Endothelial cell of umbilical vein (primary cell): ENCODE results near the gene MYOM3. TPM values are rescaled to one million over a fixed set of nuclear protein-coding genes. Genes with fewer than 3 reads are reported as not detected.

Experiments
- BruUV-seq: library from RNA; stranded (reverse); fragments of 400-500 nt; replicated peaks from 2 replicates; lab custom pipeline; 2021; lab: Mats Ljungman, UMichigan
- CTCF ChIA-PET: fragments of 300-600, 350-600 bp; sonication (Branson Sonifier 250); formaldehyde crosslinking; loops from one replicate; lab custom pipeline; 2021; ENCODE audit warnings: antibody characterized with exemption, inconsistent platforms; lab: Charles Lee
- POLR2A ChIA-PET: fragments of 300-600, 350-600 bp; sonication (Branson Sonifier 250); formaldehyde crosslinking; loops from one replicate; lab custom pipeline; 2021; ENCODE audit warnings: antibody characterized with exemption, inconsistent platforms; lab: Charles Lee
- DNase-seq: peaks from one replicate; pipeline ENCODE4 v3.0.0-alpha.2; 2011; ENCODE audit warnings: low read depth, low spot score
- FAIRE-seq: peaks from 2 replicates; lab custom pipeline; 2011; peaks lifted over from hg19 to GRCh38; lab: Jason Lieb, UNC
- H2AFZ ChIP-seq: 2 replicates; pipeline ENCODE4 v1.6.0; 2012; ENCODE audit warnings: low read depth, low read length, control low read depth, inconsistent platforms
- H3K27ac ChIP-seq: 2 replicates; pipeline ENCODE4 v1.5.1; 2011; ENCODE audit warnings: low read depth, mild to moderate bottlenecking, control low read depth, low read length, moderate library complexity; ENCODE audit not compliant: insufficient read depth
- H3K27me3 ChIP-seq, 2 experiments: 2 replicates each; pipeline versions ENCODE4 v1.6.0 to v1.6.1; 2011; ENCODE audit warnings: low read length in 2 of 2, mixed read lengths in 1 of 2; ENCODE audit not compliant: control insufficient read depth in 2 of 2, insufficient read depth in 2 of 2
- H3K36me3 ChIP-seq, 2 experiments: 2 replicates in 1 of 2; 3 replicates in 1 of 2; pipeline ENCODE4 v1.5.1; 2011; ENCODE audit warnings: low read length in 2 of 2, mild to moderate bottlenecking in 1 of 2, moderate library complexity in 1 of 2; ENCODE audit not compliant: control insufficient read depth in 2 of 2, insufficient read depth in 2 of 2; ENCODE audit errors: extremely low read depth in 1 of 2
- H3K4me1 ChIP-seq: 3 replicates; pipeline ENCODE4 v1.5.1; 2011; ENCODE audit warnings: mild to moderate bottlenecking, low read length; ENCODE audit not compliant: control insufficient read depth, insufficient read depth; ENCODE audit errors: extremely low read depth
- H3K4me2 ChIP-seq: 2 replicates; pipeline ENCODE4 v1.6.1; 2011; ENCODE audit warnings: low read length, control low read depth, mixed read lengths; ENCODE audit not compliant: insufficient read depth
- H3K4me3 ChIP-seq, 3 experiments: fragments of 200-600 bp in 1 of 3; sonication (generic), shearing (Covaris generic) in 1 of 3; replicated peaks in 1 of 3; 2 replicates each; pipeline ENCODE4 v1.5.1; 2011 to 2016; ENCODE audit warnings: control low read depth in 3 of 3, low read length in 3 of 3, mild to moderate bottlenecking in 2 of 3, inconsistent platforms in 1 of 3, low read depth in 1 of 3, moderate library complexity in 1 of 3; ENCODE audit not compliant: insufficient read depth in 1 of 3
- H3K79me2 ChIP-seq: 2 replicates; pipeline ENCODE4 v1.6.0; 2012; ENCODE audit warnings: low read length, inconsistent platforms; ENCODE audit not compliant: control insufficient read depth, insufficient read depth
- H3K9ac ChIP-seq: replicated peaks from 2 replicates; pipeline ENCODE3; 2011; ENCODE audit warnings: low read length, control low read depth; ENCODE audit not compliant: insufficient read depth; ENCODE audit errors: extremely low read depth
- H3K9me1 ChIP-seq: replicated peaks from 3 replicates; pipeline ENCODE4 v1.6.0; 2011; ENCODE audit warnings: mild to moderate bottlenecking, low read length; ENCODE audit not compliant: control insufficient read depth, insufficient read depth; ENCODE audit errors: extremely low read depth
- H3K9me3 ChIP-seq: replicated peaks from 2 replicates; pipeline ENCODE4 v1.5.1; 2012; ENCODE audit warnings: low read length, inconsistent platforms; ENCODE audit not compliant: control insufficient read depth, insufficient read depth
- H4K20me1 ChIP-seq: replicated peaks from 2 replicates; pipeline ENCODE3; 2011; ENCODE audit warnings: mild to moderate bottlenecking, low read length; ENCODE audit not compliant: control insufficient read depth, insufficient read depth; ENCODE audit errors: extremely low read depth
- CTCF ChIP-seq, 2 donors: IDR thresholded peaks; 1 replicate in 1 of 2; 2 replicates in 1 of 2; pipeline ENCODE4 v1.5.1; 2011; ENCODE audit warnings: low read length in 2 of 2, mild to moderate bottlenecking in 2 of 2, moderate library complexity in 2 of 2, control low read depth in 1 of 2, inconsistent platforms in 1 of 2, low read depth in 1 of 2; ENCODE audit not compliant: insufficient read depth in 1 of 2; ENCODE audit errors: extremely low read depth in 1 of 2
- EZH2 ChIP-seq: IDR thresholded peaks from 2 replicates; pipeline ENCODE4 v1.6.1; 2012; ENCODE audit warnings: borderline replicate concordance, low read depth, mild to moderate bottlenecking, moderate library complexity, low read length, inconsistent platforms; ENCODE audit not compliant: severe bottlenecking
- FOS ChIP-seq: IDR thresholded peaks from 2 replicates; pipeline ENCODE4 v1.6.1; 2011; ENCODE audit warnings: mild to moderate bottlenecking, low read length, moderate library complexity, borderline replicate concordance; ENCODE audit not compliant: insufficient read depth
- MYC ChIP-seq: IDR thresholded peaks from one replicate; pipeline ENCODE4 v1.6.1; 2011; ENCODE audit warnings: mild to moderate bottlenecking, low read depth, low read length
- POLR2A ChIP-seq: IDR thresholded peaks from 2 replicates; pipeline ENCODE4 v1.6.1; 2012; ENCODE audit warnings: low read depth, mild to moderate bottlenecking, control low read depth, low read length
- POLR2AphosphoS5 ChIP-seq: IDR thresholded peaks from 2 replicates; pipeline ENCODE4 v1.6.1; 2012; ENCODE audit warnings: low read depth, mild to moderate bottlenecking, control low read depth, low read length, moderate library complexity; ENCODE audit not compliant: insufficient read depth
- dilution Hi-C: fragments of 300-500 bp; cut with MboI; formaldehyde crosslinking; loops from one replicate; pipeline ENCODE4 v1.15.0; 2019; ENCODE audit warnings: low sequenced_read_pairs; ENCODE audit not compliant: extremely low pct_ligation_motif_present
- intact Hi-C: fragments of 100-400 bp; cut with micrococcal nuclease; formaldehyde crosslinking; loops from one replicate; pipeline ENCODE4 v1.10.0; 2022
- polyA plus RNA-seq, 4 experiments: library from polyadenylated mRNA; depleted of rRNA in 3 of 4; stranded (reverse) in 3 of 4; unstranded in 1 of 4; fragments of >200 nt; gene quantifications; 2 replicates each; pipeline versions ENCODE4 v1.2.1 to v1.2.3, GENCODE V29; 2011 to 2012; ENCODE audit warnings: missing spikeins in 1 of 4
- total RNA-seq: library from RNA; stranded (reverse); gene quantifications from 2 replicates; pipeline ENCODE4 v1.2.3, GENCODE V29; 2021
- TF ChIP-seq, protein P1 (sequence below): IDR thresholded peaks from 2 replicates; pipeline ENCODE4 v1.6.1; 2011; ENCODE audit not compliant: insufficient read depth, insufficient read length

The MYOM3 gene
- total and polyA plus RNA-seq, 2 donors (not counting 3 experiments of a cell fraction or from before 2014, with no cell fraction given): 0.11 to 0.40 TPM

- FAIRE-seq (peak; percentile 63), DNase-seq (peak; percentile 24)
- no peaks in the 10 kb centered on the region for H4K20me1 ChIP-seq
- no peaks in the 10 kb centered on the region for H3K9me3 ChIP-seq
- BruUV-seq: no TSS peak
- H3K36me3 ChIP-seq: no peaks in the 10 kb centered on the region
- H3K27me3 ChIP-seq: no peaks in the 10 kb centered on the region
- H3K4me3 ChIP-seq: no peak overlapping the region
- peaks cover 25% of the 10 kb centered on the region for H3K4me1 ChIP-seq
- intact Hi-C loops (no loop called here), dilution Hi-C loops (no loop called here)
- H3K4me2 ChIP-seq: no peak overlapping the region
- H3K79me2 ChIP-seq: no peaks in the 10 kb centered on the region
- H2AFZ ChIP-seq: peak overlapping the region; percentile 91
- peak overlapping the region; percentile 2 for H3K9ac ChIP-seq
- ChIA-PET POLR2A (no interaction called here), CTCF (interaction anchor here (1.5 kb wide), 1 partner anchor 12 kb away, joined by 4 read pairs; no protein-coding TSS in a partner anchor)
- no peak overlapping the region for H3K27ac ChIP-seq
- no peak for TF ChIP-seq EZH2
- peak; percentile 18 for TF ChIP-seq FOS
- TF ChIP-seq POLR2A: no peak
- H3K9me1 ChIP-seq: no peaks in the 10 kb centered on the region
These were observed 4.3 kb downstream of the MYOM3 start for GRCh38 chr1:24107462-24108138.

GRCh38 chr1:24105368-24106160 lies 6.4 kb downstream of the MYOM3 start:
- Histone ChIP-seq H3K36me3 (no peaks in the 10 kb centered on the region), H3K9me3 (no peaks in the 10 kb centered on the region), H2AFZ (no peak overlapping the region), H3K9me1 (no peaks in the 10 kb centered on the region), H3K79me2 (no peaks in the 10 kb centered on the region), H3K27me3 (no peaks in the 10 kb centered on the region), H3K27ac (no peak overlapping the region), H3K4me3 (no peak overlapping the region), H3K4me1 (peaks cover 15% of the 10 kb centered on the region), H3K9ac (no peak overlapping the region), H3K4me2 (no peak overlapping the region), H4K20me1 (no peaks in the 10 kb centered on the region)
- CTCF ChIA-PET: interaction anchor here (2.2 kb wide), 1 partner anchor 45 kb away, joined by 5 read pairs; no protein-coding TSS in a partner anchor
- POLR2A ChIA-PET: no interaction called here
- no TSS peak for BruUV-seq
- no peak for TF ChIP-seq FOS
- no peak for TF ChIP-seq EZH2
- no peak for TF ChIP-seq MYC
- TF ChIP-seq CTCF (IDR thresholded peaks at IDR 0.05; ENCODE audit: extremely low read depth in 1 of 2, insufficient read depth in 1 of 2, low read depth in 1 of 2, low read length in 2 of 2): no peak
- no peak for TF ChIP-seq POLR2AphosphoS5
- TF ChIP-seq, protein P1, sequence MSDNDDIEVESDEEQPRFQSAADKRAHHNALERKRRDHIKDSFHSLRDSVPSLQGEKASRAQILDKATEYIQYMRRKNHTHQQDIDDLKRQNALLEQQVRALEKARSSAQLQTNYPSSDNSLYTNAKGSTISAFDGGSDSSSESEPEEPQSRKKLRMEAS: no peak
- FAIRE-seq (no peak), DNase-seq (no peak)
- intact Hi-C loops: no loop called here
- dilution Hi-C loops: no loop called here
